HCT116 (cell line): Measurements from ENCODE around the gene MPEG1. TPM values are rescaled to one million over a fixed set of nuclear protein-coding genes. Genes with fewer than 3 reads are reported as not detected.

Source experiments
- ATAC-seq: fragments of 200-7000 bp; cut with Tn5 transposase; 2 replicates; pipeline ENCODE4 v1.9.1; 2020; ENCODE audit warnings: mild to moderate bottlenecking, moderate library complexity
- BruUV-seq: library from RNA; stranded (reverse); fragments of 400-500 nt; replicated peaks from 2 replicates; lab custom pipeline; 2021; lab: Mats Ljungman, UMichigan
- CTCF ChIA-PET: fragments of 300-600 bp; sonication (Branson Sonifier 250); formaldehyde crosslinking; loops from one replicate; lab custom pipeline; 2021; ENCODE audit warnings: antibody characterized with exemption; lab: Charles Lee
- POLR2A ChIA-PET: fragments of 300-600, 350-600 bp; sonication (Branson Sonifier 250); formaldehyde crosslinking; loops from one replicate; lab custom pipeline; 2021; ENCODE audit warnings: antibody characterized with exemption; lab: Charles Lee
- RAD21 ChIA-PET, 2 experiments: fragments of 300-600 bp; sonication (Branson Sonifier 250); formaldehyde crosslinking; loops; one replicate each; lab custom pipeline; 2023; ENCODE audit warnings: low total read pairs in 2 of 2; ENCODE audit not compliant: uncharacterized antibody in 2 of 2, unreplicated experiment in 2 of 2, low non-redundant PET in 1 of 2; lab: Charles Lee
- DNase-seq: peaks from one replicate; pipeline ENCODE4 v3.0.0-alpha.2; 2010; ENCODE audit warnings: low read depth, low spot score
- H2AFZ ChIP-seq: fragments of 200-600 bp; shearing (Covaris generic), sonication (generic); 2 replicates; pipeline ENCODE4 v1.6.1; 2017; ENCODE audit warnings: low read depth, mixed run types, mixed read lengths, antibody characterized with exemption, low read length; ENCODE audit not compliant: poor library complexity, severe bottlenecking
- H3K27ac ChIP-seq: 2 replicates; pipeline ENCODE4 v1.5.1; 2012; ENCODE audit warnings: low read depth, low read length
- H3K27me3 ChIP-seq: fragments of 200-600 bp; sonication (generic); 2 replicates; pipeline ENCODE4 v1.6.1; 2016; ENCODE audit warnings: mixed run types, low read length, mixed read lengths; ENCODE audit not compliant: insufficient read depth
- H3K36me3 ChIP-seq, 2 experiments: fragments of 200-500 bp in 1 of 2; fragments of 200-600 bp in 1 of 2; sonication (Bioruptor generic) in 1 of 2; sonication (generic) in 1 of 2; 2 replicates each; pipeline versions ENCODE4 v1.5.1 to v1.6.1; 2014 to 2016; ENCODE audit warnings: low read length in 2 of 2, inconsistent platforms in 1 of 2, mixed read lengths in 1 of 2, mixed run types in 1 of 2; ENCODE audit not compliant: insufficient read depth in 2 of 2, control insufficient read depth in 1 of 2
- H3K4me1 ChIP-seq, 2 experiments: fragments of 200-600 bp in 1 of 2; sonication (generic) in 1 of 2; 2 replicates each; pipeline versions ENCODE4 v1.5.1 to v1.6.1; 2012 to 2017; ENCODE audit warnings: low read length in 2 of 2, inconsistent platforms in 1 of 2, mild to moderate bottlenecking in 1 of 2, mixed read lengths in 1 of 2, mixed run types in 1 of 2, moderate library complexity in 1 of 2; ENCODE audit not compliant: insufficient read depth in 2 of 2, control insufficient read depth in 1 of 2
- H3K4me2 ChIP-seq: fragments of 200-600 bp; sonication (generic); 2 replicates; pipeline ENCODE4 v1.6.1; 2017; ENCODE audit warnings: mixed run types, low read length, mixed read lengths
- H3K4me3 ChIP-seq, 2 experiments: fragments of 200-600 bp in 1 of 2; sonication (generic) in 1 of 2; replicated peaks in 1 of 2; 2 replicates each; pipeline ENCODE4 v1.5.1; 2011 to 2016; ENCODE audit warnings: low read length in 2 of 2, control low read depth in 1 of 2, low read depth in 1 of 2, mild to moderate bottlenecking in 1 of 2, mixed read lengths in 1 of 2, mixed run types in 1 of 2
- H3K79me2 ChIP-seq: fragments of 200-600 bp; sonication (generic); 2 replicates; pipeline ENCODE4 v1.6.1; 2017; ENCODE audit warnings: mild to moderate bottlenecking, mixed run types, low read length, moderate library complexity, mixed read lengths; ENCODE audit not compliant: insufficient read depth
- H3K9ac ChIP-seq: fragments of 200-600 bp; sonication (generic); 2 replicates; pipeline ENCODE4 v1.6.1; 2016; ENCODE audit warnings: low read length, mixed read lengths
- H3K9me2 ChIP-seq: fragments of 200-600 bp; sonication (generic), shearing (Covaris generic); 2 replicates; pipeline ENCODE4 v1.6.1; 2017; ENCODE audit warnings: mixed run types, mild to moderate bottlenecking, moderate library complexity; ENCODE audit not compliant: insufficient read depth
- H3K9me3 ChIP-seq, 2 experiments: fragments of 200-500 bp in 1 of 2; fragments of 200-600 bp in 1 of 2; sonication (Bioruptor generic) in 1 of 2; sonication (generic) in 1 of 2; 2 replicates each; pipeline ENCODE4 v1.6.1; 2014 to 2017; ENCODE audit warnings: low read length in 2 of 2, mixed read lengths in 2 of 2, inconsistent platforms in 1 of 2, low read depth in 1 of 2, mild to moderate bottlenecking in 1 of 2, mixed run types in 1 of 2, moderate library complexity in 1 of 2; ENCODE audit not compliant: control insufficient read depth in 1 of 2, insufficient read depth in 1 of 2
- H4K20me1 ChIP-seq: fragments of 200-600 bp; sonication (generic), shearing (Covaris generic); 2 replicates; pipeline ENCODE4 v1.6.1; 2017; ENCODE audit warnings: mixed run types, mild to moderate bottlenecking, moderate library complexity; ENCODE audit not compliant: insufficient read depth
- CBX3 ChIP-seq: IDR thresholded peaks from 2 replicates; pipeline ENCODE4 v1.6.1; 2012; ENCODE audit warnings: low read depth
- CEBPB ChIP-seq: IDR thresholded peaks from 2 replicates; pipeline ENCODE4 v1.6.1; 2012; ENCODE audit warnings: low read depth
- EGR1 ChIP-seq: IDR thresholded peaks from 2 replicates; pipeline ENCODE4 v1.6.1; 2012; ENCODE audit warnings: low read depth
- ELF1 ChIP-seq: IDR thresholded peaks from 2 replicates; pipeline ENCODE4 v1.6.1; 2012; ENCODE audit warnings: low read depth, borderline replicate concordance
- EZH2 ChIP-seq: fragments of 200-600 bp; sonication (generic); IDR thresholded peaks from 2 replicates; pipeline ENCODE4 v1.6.1; 2017; ENCODE audit warnings: antibody characterized with exemption, mixed run types
- JUND ChIP-seq: IDR thresholded peaks from 2 replicates; pipeline ENCODE4 v1.6.1; 2012
- POLR2A ChIP-seq: IDR thresholded peaks from 2 replicates; pipeline ENCODE4 v1.7.0; 2011; ENCODE audit warnings: borderline replicate concordance; ENCODE audit not compliant: insufficient read depth, insufficient read length; ENCODE audit errors: extremely low read depth
- POLR2AphosphoS5 ChIP-seq: IDR thresholded peaks from 2 replicates; pipeline ENCODE4 v1.6.1; 2011; ENCODE audit warnings: mild to moderate bottlenecking, low read depth, low read length, moderate library complexity
- RAD21 ChIP-seq: IDR thresholded peaks from 2 replicates; pipeline ENCODE4 v1.6.1; 2012; ENCODE audit warnings: low read depth, mild to moderate bottlenecking
- REST ChIP-seq: IDR thresholded peaks from 2 replicates; pipeline ENCODE4 v1.6.1; 2012; ENCODE audit warnings: low read depth
- SP1 ChIP-seq: IDR thresholded peaks from 2 replicates; pipeline ENCODE4 v1.6.1; 2012; ENCODE audit warnings: low read depth
- SRF ChIP-seq: IDR thresholded peaks from 2 replicates; pipeline ENCODE4 v1.6.1; 2012; ENCODE audit warnings: low read depth
- TCF7L2 ChIP-seq: IDR thresholded peaks from 2 replicates; pipeline ENCODE4 v1.7.0; 2011; ENCODE audit warnings: borderline replicate concordance, inconsistent platforms; ENCODE audit not compliant: insufficient read depth, insufficient read length; ENCODE audit errors: extremely low read depth
- YY1 ChIP-seq: IDR thresholded peaks from 2 replicates; pipeline ENCODE4 v1.6.1; 2011; ENCODE audit warnings: low read length, low read depth, moderate library complexity, mild to moderate bottlenecking; ENCODE audit not compliant: insufficient replicate concordance; ENCODE audit errors: extremely low read depth
- ZFX ChIP-seq: fragments of 450-650 bp; IDR thresholded peaks from 2 replicates; pipeline ENCODE4 v1.6.1; 2017
- ZNF274 ChIP-seq: fragments of 200-500 bp; sonication (Bioruptor generic); IDR thresholded peaks from 2 replicates; pipeline ENCODE4 v1.6.1; 2014; ENCODE audit warnings: mild to moderate bottlenecking, low read depth, low read length, inconsistent platforms
- intact Hi-C: fragments of 100-400 bp; cut with micrococcal nuclease; formaldehyde crosslinking; loops from 2 replicates; pipeline ENCODE4 v1.10.0; 2022
- total RNA-seq: library from RNA; stranded (reverse); gene quantifications from one replicate; pipeline ENCODE4 v1.2.1, GENCODE V29; 2021; ENCODE audit not compliant: unreplicated experiment
- TF ChIP-seq, protein P1 (sequence below), 3 experiments: fragments of 200-600 bp in 1 of 3; sonication (generic) in 1 of 3; IDR thresholded peaks in 2 of 3; conservative IDR thresholded peaks in 1 of 3; 2 replicates each; pipeline ENCODE4 v1.5.1; 2012 to 2017; ENCODE audit warnings: low read depth in 2 of 3, low read length in 2 of 3, antibody characterized with exemption in 1 of 3, borderline replicate concordance in 1 of 3, control low read depth in 1 of 3, mild to moderate bottlenecking in 1 of 3, mixed read lengths in 1 of 3, mixed run types in 1 of 3, moderate library complexity in 1 of 3; ENCODE audit not compliant: insufficient read depth in 1 of 3
- TF ChIP-seq, protein P2 (sequence below): IDR thresholded peaks from 2 replicates; pipeline ENCODE4 v1.6.1; 2012
- TF ChIP-seq, protein P3 (sequence below): IDR thresholded peaks from 2 replicates; pipeline ENCODE4 v1.6.1; 2012

The MPEG1 gene
- total RNA-seq, 1 experiment from 2014 or later, result 0.07 TPM

GRCh38 chr11:59253001-59253400 lies 40.3 kb upstream of the MPEG1 start:
- no peak overlapping the region for H3K27ac ChIP-seq
- H3K4me1 ChIP-seq, result no peaks in the 10 kb centered on the region; a peak in 1 of 4 replicates
- RAD21 ChIA-PET, result no interaction called here
- BruUV-seq, result no TSS peak
- POLR2A ChIA-PET, result no interaction called here
- H3K27me3 ChIP-seq, result no peaks in the 10 kb centered on the region
- H3K36me3 ChIP-seq, result no peaks in the 10 kb centered on the region
- CTCF ChIA-PET, result no interaction called here
- ATAC-seq (no peak), DNase-seq (no peak)
- H3K9me2 ChIP-seq, result no peaks in the 10 kb centered on the region
- TF ChIP-seq RAD21 (no peak), ELF1 (no peak), YY1 (no peak), CEBPB (no peak), CBX3 (no peak), TCF7L2 (no peak), ZNF274 (no peak), SP1 (no peak), SRF (no peak), EZH2 (no peak), JUND (no peak), POLR2A (no peak), REST (no peak), ZFX (no peak), EGR1 (no peak), POLR2AphosphoS5 (no peak)
- TF ChIP-seq, protein P1, sequence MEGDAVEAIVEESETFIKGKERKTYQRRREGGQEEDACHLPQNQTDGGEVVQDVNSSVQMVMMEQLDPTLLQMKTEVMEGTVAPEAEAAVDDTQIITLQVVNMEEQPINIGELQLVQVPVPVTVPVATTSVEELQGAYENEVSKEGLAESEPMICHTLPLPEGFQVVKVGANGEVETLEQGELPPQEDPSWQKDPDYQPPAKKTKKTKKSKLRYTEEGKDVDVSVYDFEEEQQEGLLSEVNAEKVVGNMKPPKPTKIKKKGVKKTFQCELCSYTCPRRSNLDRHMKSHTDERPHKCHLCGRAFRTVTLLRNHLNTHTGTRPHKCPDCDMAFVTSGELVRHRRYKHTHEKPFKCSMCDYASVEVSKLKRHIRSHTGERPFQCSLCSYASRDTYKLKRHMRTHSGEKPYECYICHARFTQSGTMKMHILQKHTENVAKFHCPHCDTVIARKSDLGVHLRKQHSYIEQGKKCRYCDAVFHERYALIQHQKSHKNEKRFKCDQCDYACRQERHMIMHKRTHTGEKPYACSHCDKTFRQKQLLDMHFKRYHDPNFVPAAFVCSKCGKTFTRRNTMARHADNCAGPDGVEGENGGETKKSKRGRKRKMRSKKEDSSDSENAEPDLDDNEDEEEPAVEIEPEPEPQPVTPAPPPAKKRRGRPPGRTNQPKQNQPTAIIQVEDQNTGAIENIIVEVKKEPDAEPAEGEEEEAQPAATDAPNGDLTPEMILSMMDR (IDR thresholded peaks at IDR 0.05 in 2 of 3, conservative IDR thresholded peaks at IDR 0.05 in 1 of 3; ENCODE audit: borderline replicate concordance in 1 of 3, insufficient read depth in 1 of 3, low read depth in 2 of 3, low read length in 2 of 3), result no peak
- TF ChIP-seq, protein P2, sequence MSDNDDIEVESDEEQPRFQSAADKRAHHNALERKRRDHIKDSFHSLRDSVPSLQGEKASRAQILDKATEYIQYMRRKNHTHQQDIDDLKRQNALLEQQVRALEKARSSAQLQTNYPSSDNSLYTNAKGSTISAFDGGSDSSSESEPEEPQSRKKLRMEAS, result no peak
- TF ChIP-seq, protein P3, sequence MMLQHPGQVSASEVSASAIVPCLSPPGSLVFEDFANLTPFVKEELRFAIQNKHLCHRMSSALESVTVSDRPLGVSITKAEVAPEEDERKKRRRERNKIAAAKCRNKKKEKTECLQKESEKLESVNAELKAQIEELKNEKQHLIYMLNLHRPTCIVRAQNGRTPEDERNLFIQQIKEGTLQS, result no peak
- H2AFZ ChIP-seq, result no peak overlapping the region
- no peaks in the 10 kb centered on the region for H3K9me3 ChIP-seq
- H3K79me2 ChIP-seq, result no peaks in the 10 kb centered on the region
- intact Hi-C loops, result no loop called here
- no peak overlapping the region for H3K4me3 ChIP-seq
- no peak overlapping the region for H3K4me2 ChIP-seq
- H4K20me1 ChIP-seq, result no peaks in the 10 kb centered on the region
- H3K9ac ChIP-seq, result no peak overlapping the region
